H1 (cell line): ENCODE results near the gene HMGCL. TPM values are rescaled to one million over a fixed set of nuclear protein-coding genes. Genes with fewer than 3 reads are reported as not detected.

ENCODE experiments used
- CTCF ChIA-PET: fragments of 300-600 bp; sonication (Branson Sonifier 250); formaldehyde crosslinking; loops from one replicate; lab custom pipeline; 2021; ENCODE audit not compliant: partially characterized antibody; lab: Charles Lee
- POLR2A ChIA-PET: fragments of 300-600 bp; sonication (Branson Sonifier 250); formaldehyde crosslinking; loops from one replicate; lab custom pipeline; 2021; ENCODE audit warnings: inconsistent platforms; ENCODE audit not compliant: partially characterized antibody; lab: Charles Lee
- DNase-seq, 2 experiments: peaks; one replicate each; pipeline versions ENCODE4 v3.0.0 to v3.0.0-alpha.2; 2010 to 2022; ENCODE audit warnings: low spot score in 2 of 2, low read depth in 1 of 2, mixed read lengths in 1 of 2
- FAIRE-seq: peaks from 2 replicates; lab custom pipeline; 2011; peaks lifted over from hg19 to GRCh38; lab: Jason Lieb, UNC
- H2AFZ ChIP-seq: 2 replicates; pipeline ENCODE4 v1.8.1; 2012; ENCODE audit warnings: low read length, inconsistent platforms
- H2AK5ac ChIP-seq: 2 replicates; pipeline ENCODE4 v1.6.1; 2013; ENCODE audit warnings: low read depth, low read length
- H2BK120ac ChIP-seq: replicated peaks from 2 replicates; pipeline ENCODE3; 2013; ENCODE audit warnings: low read depth, low read length, inconsistent platforms
- H2BK12ac ChIP-seq: 2 replicates; pipeline ENCODE4 v1.6.1; 2013; ENCODE audit warnings: low read depth, low read length
- H2BK15ac ChIP-seq: 2 replicates; pipeline ENCODE4 v1.6.1; 2013; ENCODE audit warnings: low read length
- H2BK20ac ChIP-seq: 2 replicates; pipeline ENCODE4 v1.6.1; 2013; ENCODE audit warnings: low read length
- H2BK5ac ChIP-seq: 2 replicates; pipeline ENCODE4 v1.6.1; 2013; ENCODE audit warnings: low read depth, low read length
- H3K14ac ChIP-seq: 2 replicates; pipeline ENCODE4 v1.6.1; 2013; ENCODE audit warnings: inconsistent platforms; ENCODE audit not compliant: insufficient read length
- H3K18ac ChIP-seq: 2 replicates; pipeline ENCODE4 v1.6.1; 2013; ENCODE audit warnings: low read length; ENCODE audit errors: extremely low read depth
- H3K23ac ChIP-seq: 2 replicates; pipeline ENCODE4 v1.6.1; 2013; ENCODE audit warnings: inconsistent platforms; ENCODE audit not compliant: insufficient read length
- H3K23me2 ChIP-seq: 2 replicates; pipeline ENCODE4 v1.6.1; 2013; ENCODE audit warnings: low read depth, low read length
- H3K27ac ChIP-seq: 2 replicates; pipeline ENCODE4 v1.6.1; 2011; ENCODE audit warnings: low read depth, low read length, inconsistent platforms
- H3K27me3 ChIP-seq, 4 experiments: replicated peaks in 1 of 4; 1 replicate in 1 of 4; 2 replicates in 3 of 4; pipeline versions ENCODE4 v1.6.1 to v1.8.1; 2011 to 2013; ENCODE audit warnings: low read length in 3 of 4, mild to moderate bottlenecking in 3 of 4, inconsistent platforms in 2 of 4, mixed read lengths in 2 of 4, moderate library complexity in 1 of 4; ENCODE audit not compliant: control insufficient read depth in 3 of 4, insufficient read depth in 3 of 4; ENCODE audit errors: extremely low read depth in 1 of 4
- H3K36me3 ChIP-seq, 4 experiments: 2 replicates each; pipeline versions ENCODE4 v1.6.1 to v1.8.1; 2011 to 2013; ENCODE audit warnings: mild to moderate bottlenecking in 4 of 4, low read length in 3 of 4, moderate library complexity in 2 of 4, control low read depth in 1 of 4, inconsistent platforms in 1 of 4; ENCODE audit not compliant: insufficient read depth in 4 of 4, control insufficient read depth in 2 of 4
- H3K4ac ChIP-seq: replicated peaks from 2 replicates; pipeline ENCODE3; 2013; ENCODE audit warnings: low read length, low read depth, mixed read lengths, inconsistent platforms; ENCODE audit not compliant: insufficient read length
- H3K4me1 ChIP-seq, 4 experiments: replicated peaks in 1 of 4; 1 replicate in 1 of 4; 2 replicates in 3 of 4; pipeline versions ENCODE4 v1.6.1 to v1.8.1; 2011 to 2013; ENCODE audit warnings: low read length in 3 of 4, inconsistent platforms in 2 of 4, mixed read lengths in 1 of 4; ENCODE audit not compliant: insufficient read depth in 4 of 4, control insufficient read depth in 3 of 4
- H3K4me2 ChIP-seq, 2 experiments: 2 replicates each; pipeline versions ENCODE4 v1.6.1 to v1.8.1; 2011 to 2013; ENCODE audit warnings: low read depth in 2 of 2, low read length in 2 of 2, control low read depth in 1 of 2, inconsistent platforms in 1 of 2, mild to moderate bottlenecking in 1 of 2; ENCODE audit not compliant: insufficient read depth in 1 of 2
- H3K4me3 ChIP-seq, 4 experiments: fragments of 200-600, 300-600 bp in 1 of 4; sonication (generic), shearing (Covaris generic), sonication (Bioruptor Twin) in 1 of 4; 2 replicates each; pipeline versions ENCODE4 v1.5.1 to v1.8.1; 2011 to 2016; ENCODE audit warnings: low read length in 4 of 4, low read depth in 3 of 4, control low read depth in 2 of 4, inconsistent platforms in 2 of 4, mild to moderate bottlenecking in 2 of 4, mixed read lengths in 1 of 4, moderate library complexity in 1 of 4; ENCODE audit not compliant: insufficient read depth in 2 of 4; ENCODE audit errors: extremely low read depth in 1 of 4
- H3K56ac ChIP-seq: replicated peaks from 2 replicates; pipeline ENCODE3; 2013; ENCODE audit warnings: low read depth, mild to moderate bottlenecking, mixed read lengths, low read length, inconsistent platforms; ENCODE audit not compliant: insufficient read length
- H3K79me1 ChIP-seq: 2 replicates; pipeline ENCODE4 v1.6.1; 2013; ENCODE audit warnings: low read depth, low read length, control low read depth
- H3K79me2 ChIP-seq, 2 experiments: 2 replicates each; pipeline versions ENCODE4 v1.6.1 to v1.8.1; 2012 to 2013; ENCODE audit warnings: low read length in 2 of 2, mild to moderate bottlenecking in 2 of 2, inconsistent platforms in 1 of 2; ENCODE audit not compliant: insufficient read depth in 2 of 2, control insufficient read depth in 1 of 2
- H3K9ac ChIP-seq, 4 experiments: replicated peaks in 1 of 4; 1 replicate in 1 of 4; 2 replicates in 3 of 4; pipeline versions ENCODE4 v1.6.1 to v1.8.1; 2011 to 2013; ENCODE audit warnings: low read depth in 3 of 4, low read length in 3 of 4, control low read depth in 2 of 4, mild to moderate bottlenecking in 2 of 4, moderate library complexity in 2 of 4, inconsistent platforms in 1 of 4; ENCODE audit errors: extremely low read depth in 1 of 4
- H3K9me3 ChIP-seq, 2 experiments: 2 replicates each; pipeline versions ENCODE4 v1.6.1 to v1.8.1; 2012 to 2013; ENCODE audit warnings: mild to moderate bottlenecking in 2 of 2, moderate library complexity in 2 of 2, control low read depth in 1 of 2, inconsistent platforms in 1 of 2, low read depth in 1 of 2, low read length in 1 of 2, mixed read lengths in 1 of 2; ENCODE audit not compliant: insufficient read depth in 2 of 2
- H4K20me1 ChIP-seq, 2 experiments: replicated peaks in 1 of 2; 2 replicates each; pipeline versions ENCODE3 to v1.8.1; 2011 to 2013; ENCODE audit warnings: inconsistent platforms in 2 of 2, low read length in 2 of 2, mild to moderate bottlenecking in 1 of 2; ENCODE audit not compliant: insufficient read depth in 2 of 2, control insufficient read depth in 1 of 2
- H4K5ac ChIP-seq: 2 replicates; pipeline ENCODE4 v1.6.1; 2013; ENCODE audit warnings: low read length, low read depth, mixed read lengths, inconsistent platforms; ENCODE audit not compliant: insufficient read length
- H4K8ac ChIP-seq: 2 replicates; pipeline ENCODE4 v1.8.0; 2013; ENCODE audit warnings: mild to moderate bottlenecking, moderate library complexity, low read length, inconsistent platforms; ENCODE audit not compliant: insufficient read depth; ENCODE audit errors: extremely low read depth
- H4K91ac ChIP-seq: replicated peaks from 2 replicates; pipeline ENCODE3; 2013; ENCODE audit warnings: low read length, mixed read lengths, inconsistent platforms; ENCODE audit not compliant: insufficient read length
- ASH2L ChIP-seq: fragments of 200-600, 300-600 bp; sonication (generic); IDR thresholded peaks from one replicate; pipeline ENCODE4 v1.7.1; 2017; ENCODE audit warnings: low read length
- ATF3 ChIP-seq: IDR thresholded peaks from 2 replicates; pipeline ENCODE4 v1.6.1; 2011; ENCODE audit warnings: low read depth, mild to moderate bottlenecking, low read length; ENCODE audit not compliant: insufficient read depth
- BRCA1 ChIP-seq: IDR thresholded peaks from 2 replicates; pipeline ENCODE4 v1.6.1; 2012; ENCODE audit warnings: low read depth, low read length, improper control_type of control experiment
- CHD2 ChIP-seq: IDR thresholded peaks from 2 replicates; pipeline ENCODE4 v1.6.1; 2012; ENCODE audit warnings: low read length, improper control_type of control experiment
- CTCF ChIP-seq, 3 experiments: IDR thresholded peaks; 1 replicate in 2 of 3; 2 replicates in 1 of 3; pipeline versions ENCODE4 v1.5.1 to v1.6.1; 2011; ENCODE audit warnings: low read length in 3 of 3, mild to moderate bottlenecking in 3 of 3, inconsistent platforms in 2 of 3, low read depth in 1 of 3, moderate library complexity in 1 of 3; ENCODE audit not compliant: insufficient read depth in 1 of 3; ENCODE audit errors: control extremely low read depth in 1 of 3
- GTF2F1 ChIP-seq: IDR thresholded peaks from 2 replicates; pipeline ENCODE4 v1.6.1; 2012; ENCODE audit warnings: low read depth, low read length, improper control_type of control experiment, borderline replicate concordance
- JUND ChIP-seq: IDR thresholded peaks from 2 replicates; pipeline ENCODE4 v1.6.1; 2011; ENCODE audit warnings: mild to moderate bottlenecking, improper control_type of control experiment, low read length
- PHF8 ChIP-seq: fragments of 200-600 bp; sonication (generic); conservative IDR thresholded peaks from 2 replicates; pipeline ENCODE4 v1.7.1; 2012; ENCODE audit warnings: low read depth, mild to moderate bottlenecking, inconsistent platforms, low read length, moderate library complexity
- SP2 ChIP-seq: IDR thresholded peaks from 2 replicates; pipeline ENCODE4 v1.6.1; 2012; ENCODE audit warnings: mild to moderate bottlenecking, low read length, inconsistent platforms
- WGBS, 2 experiments: shearing (Covaris generic) in 1 of 2; methylation state at CpG; one replicate each; pipeline versions ENCODE4 v1.1.6 to v1.1.7; 2013 to 2015; ENCODE audit warnings: low lambda C conversion rate in 2 of 2, mixed read lengths in 2 of 2, inconsistent platforms in 1 of 2, low coverage in 1 of 2, missing lambda C conversion rate in 1 of 2; ENCODE audit not compliant: insufficient replicate concordance in 2 of 2, insufficient coverage in 1 of 2, insufficient read length in 1 of 2; ENCODE audit errors: extremely low coverage in 1 of 2, missing lambda C conversion rate in 1 of 2; 5-methylcytosine and 5-hydroxymethylcytosine counted together
- polyA plus RNA-seq, 7 experiments: library from polyadenylated mRNA; depleted of rRNA in 3 of 7; stranded (reverse) in 5 of 7; unstranded in 2 of 7; fragments of >200 nt in 5 of 7; fragments of 200-250 nt in 2 of 7; gene quantifications; 1 replicate in 5 of 7; 2 replicates in 1 of 7; 4 replicates in 1 of 7; pipeline versions ENCODE4 v1.2.1 to v1.2.3, GENCODE V29; 2011 to 2013; ENCODE audit warnings: missing spikeins in 2 of 7, mixed read lengths in 2 of 7
- total RNA-seq: library from RNA; stranded (reverse); fragmentation: NEBNext Ultra II Directional; extraction: Animal tissue kit (Norgen Biotek cat#: 25700); gene quantifications from 2 replicates; pipeline ENCODE4 v1.2.1, GENCODE V29; 2021

HMGCL gene
- total and polyA plus RNA-seq, 2 of the 8 experiments (the other 6 are each of a cell fraction or from before 2014, with no cell fraction given), result 13.7 to 19.5 TPM

- Histone ChIP-seq H2AFZ (no peak overlapping the region), H2BK12ac (no peak overlapping the region)
- POLR2A ChIA-PET, result no interaction called here
- TF ChIP-seq GTF2F1 (no peak), ASH2L (no peak), ATF3 (no peak), CTCF (IDR thresholded peaks at IDR 0.05; ENCODE audit: control extremely low read depth in 1 of 3, insufficient read depth in 1 of 3, low read depth in 1 of 3, low read length in 3 of 3) (no peak), CHD2 (no peak), PHF8 (no peak), JUND (no peak), BRCA1 (no peak), SP2 (no peak)
Measured at GRCh38 chr1:23864801-23865542, 39.7 kb upstream of the HMGCL start.

More at GRCh38 chr1:23864801-23865542, 39.7 kb upstream of the HMGCL start:
- Histone ChIP-seq H3K36me3 (no peaks in the 10 kb centered on the region), H3K14ac (no peak overlapping the region), H3K4ac (no peak overlapping the region), H4K91ac (no peak overlapping the region), H3K4me3 (no peak overlapping the region), H2BK5ac (no peak overlapping the region), H4K20me1 (no peaks in the 10 kb centered on the region), H4K5ac (no peak overlapping the region), H3K23me2 (peaks cover 7% of the 10 kb centered on the region), H3K56ac (no peak overlapping the region), H3K4me2 (no peak overlapping the region), H4K8ac (no peak overlapping the region), H3K18ac (no peak overlapping the region), H3K4me1 (no peaks in the 10 kb centered on the region; a peak in 1 of 7 replicates), H2AK5ac (no peak overlapping the region), H3K79me2 (no peaks in the 10 kb centered on the region), H3K9ac (no peak overlapping the region), H3K9me3 (no peaks in the 10 kb centered on the region), H2BK20ac (no peak overlapping the region), H3K79me1 (no peaks in the 10 kb centered on the region), H3K27ac (no peak overlapping the region), H2BK120ac (no peak overlapping the region), H3K27me3 (peaks cover 6 to 28% (median 19%) of the 10 kb centered on the region in 4 experiments), H2BK15ac (no peak overlapping the region), H3K23ac (no peak overlapping the region)
- FAIRE-seq, result no peak
- WGBS, 2 experiments, result 90% methylated on average over 13 of the region's 13 CpGs; no CpG with 5 or more reads in 1 of the 2 experiments
- DNase-seq, result no peak
- CTCF ChIA-PET, result interaction anchor here (1.0 to 1.1 kb wide), 2 partner anchors 54 to 55 kb away, joined by 3 to 5 read pairs; no protein-coding TSS in a partner anchor
